ENCODE results near the gene LOXL1.
A peak's percentile ranks its signal among the peaks of the same experiment; 100 is the strongest.
"Not testable (repeated sequence)": the region's sequence is repeated elsewhere in the genome, so short reads cannot be mapped to it uniquely, and the experiment has no call there.

LOXL1 gene

DNA sequence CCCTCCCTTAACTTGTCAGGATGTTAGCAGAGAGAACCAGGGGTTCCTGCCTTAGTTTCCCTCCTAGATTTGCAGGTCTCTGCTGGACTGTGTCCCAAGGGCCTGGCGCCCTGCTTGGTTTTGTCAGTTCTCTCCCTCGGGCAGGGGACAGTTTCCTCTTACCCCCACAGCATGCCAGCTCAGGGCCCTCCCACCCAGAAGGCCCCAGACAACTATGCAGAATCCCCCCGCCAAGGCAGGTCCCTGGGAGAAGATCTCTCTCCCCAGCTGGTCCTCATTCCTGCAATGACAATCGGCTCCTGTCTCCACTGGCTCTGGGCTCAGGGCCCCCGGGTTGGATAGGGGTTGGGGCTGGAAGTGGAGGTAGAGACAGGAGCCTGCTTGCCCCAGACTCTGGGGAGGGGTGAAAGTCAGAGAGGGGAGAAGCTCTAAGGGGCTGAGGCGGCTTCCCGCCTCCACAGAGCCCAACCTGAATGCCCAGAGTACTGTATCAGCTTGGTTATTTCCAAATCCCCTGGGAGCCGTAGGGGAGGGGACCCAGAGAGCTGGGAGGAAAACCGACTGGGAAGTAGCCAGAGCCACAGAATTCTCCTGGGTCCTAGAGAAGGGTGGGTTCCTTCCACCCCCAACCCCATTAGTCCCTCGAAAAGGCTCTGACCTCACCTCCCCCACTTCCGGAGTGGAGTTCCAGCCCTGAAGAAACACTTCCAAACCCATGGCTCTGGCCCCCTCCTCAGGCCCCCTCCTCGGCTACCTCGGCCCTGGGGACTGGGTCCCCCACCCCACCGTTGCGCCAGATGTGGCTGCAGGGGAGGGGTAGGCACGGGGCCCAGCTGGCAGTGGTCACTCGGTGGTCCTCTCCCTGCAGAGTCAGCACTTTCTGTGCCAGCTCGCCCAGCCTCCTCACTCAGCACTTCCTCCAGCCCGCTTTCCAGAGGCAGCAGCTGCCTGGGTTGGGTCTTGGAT is 3.8 kb upstream of the LOXL1 start:
- no peak for DNase-seq

DNA sequence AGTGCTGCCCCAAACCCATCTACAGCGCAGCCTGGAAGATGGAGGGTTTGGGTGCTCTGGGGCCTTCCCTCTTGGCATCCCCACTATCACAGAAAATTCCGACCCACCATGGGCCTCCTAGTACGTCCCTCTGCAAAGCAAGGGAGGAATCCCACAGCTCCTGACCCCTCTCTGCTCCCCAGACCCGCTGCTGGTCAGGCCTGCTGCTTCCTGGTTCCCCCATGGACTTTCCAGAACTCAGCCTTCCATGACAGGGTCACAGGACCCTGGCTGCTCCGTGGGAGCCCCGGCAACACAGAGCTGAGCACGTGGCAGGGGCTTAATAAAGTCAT is 3.1 kb upstream of the LOXL1 start:
- no peak for DNase-seq

DNA sequence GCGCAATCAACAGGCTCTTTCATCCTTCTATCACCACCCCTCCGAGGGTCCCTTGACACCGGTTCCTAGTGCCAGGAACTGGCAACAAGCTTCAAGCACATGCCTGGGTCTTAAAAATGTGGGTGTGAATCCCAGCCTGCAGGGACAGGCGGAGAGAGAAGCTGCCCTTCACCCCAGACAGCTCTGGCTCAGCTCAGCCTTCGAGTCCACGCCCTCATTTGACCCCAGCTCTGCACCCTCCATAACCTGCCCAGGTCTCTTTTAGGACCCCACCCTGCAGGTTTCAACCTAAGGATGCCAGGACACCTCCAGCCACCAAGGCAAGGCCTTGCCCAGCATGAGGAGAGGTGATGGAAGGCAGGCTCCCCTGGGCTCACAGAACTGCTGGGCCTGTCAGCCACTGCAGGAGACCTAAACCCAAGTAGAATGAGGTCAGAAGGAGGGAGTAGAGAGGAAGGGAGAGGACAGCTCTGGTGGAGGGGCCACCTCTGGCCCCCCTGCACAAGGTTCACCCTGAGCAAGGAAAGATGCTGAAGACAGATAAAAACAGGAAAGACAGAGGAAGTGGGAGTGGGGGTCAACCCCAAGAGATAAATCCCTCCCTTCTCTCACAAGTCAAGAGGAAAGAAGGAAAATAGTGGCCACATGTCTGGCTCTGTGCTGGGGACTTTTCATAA is 2.6 kb upstream of the LOXL1 start:
- DNase-seq = no peak

DNA sequence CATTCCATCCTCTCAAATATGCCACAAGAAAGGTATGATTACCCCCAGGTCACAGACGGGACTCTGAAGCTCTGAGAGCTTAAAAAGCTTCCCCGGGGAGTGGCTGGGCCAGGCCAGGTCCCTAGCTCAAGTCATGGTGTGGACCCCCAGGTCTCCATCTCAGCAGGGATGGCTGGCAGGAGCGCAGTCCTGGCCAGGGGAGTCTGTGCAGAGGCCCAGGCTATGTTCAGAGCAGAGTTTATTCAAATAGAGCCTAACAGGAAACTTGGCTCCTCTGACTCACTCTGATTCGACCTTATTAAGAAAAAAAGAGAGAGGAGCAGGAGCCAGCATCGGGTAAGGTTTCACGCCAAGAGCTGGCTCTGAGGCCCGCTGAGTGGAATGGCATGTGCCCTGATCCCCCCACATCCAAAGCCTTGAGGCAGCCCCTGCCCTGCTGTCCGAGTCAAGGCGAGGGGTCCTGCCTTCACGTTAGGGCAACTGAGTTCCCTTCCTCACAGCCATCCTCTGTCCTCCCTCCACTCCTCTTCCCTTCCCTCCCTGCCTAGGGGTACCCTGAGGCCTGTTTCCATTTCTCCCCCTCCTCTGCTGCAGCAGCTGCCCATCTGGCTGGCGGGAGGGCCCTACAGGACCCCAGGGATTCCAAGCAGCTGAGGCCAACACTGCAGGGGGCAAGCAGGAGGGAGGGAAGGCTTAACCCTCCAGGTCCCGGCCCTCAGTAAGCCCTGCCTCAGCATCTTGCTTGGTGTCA is 1.9 kb upstream of the LOXL1 start:
- no peak for DNase-seq

DNA sequence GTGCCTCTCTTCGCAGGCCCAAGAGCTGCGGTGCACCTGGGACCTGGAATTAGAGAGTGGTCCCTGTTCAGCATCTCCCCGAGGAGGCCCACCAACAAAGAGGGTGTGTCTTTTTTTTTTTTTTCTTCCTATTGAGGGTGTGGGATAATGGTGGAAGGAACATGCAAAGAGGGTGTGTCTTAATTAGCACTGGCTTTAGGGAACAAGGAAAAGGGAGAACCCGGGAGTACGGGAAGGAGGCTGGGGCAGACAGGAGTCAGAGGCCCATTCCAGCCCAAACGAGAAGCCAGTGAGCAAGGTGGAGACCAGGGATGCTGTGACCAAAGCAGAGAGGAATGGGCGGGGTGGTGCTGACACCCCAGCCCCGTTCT is 429 bp upstream of the LOXL1 start:
- DNase-seq = no peak

DNA sequence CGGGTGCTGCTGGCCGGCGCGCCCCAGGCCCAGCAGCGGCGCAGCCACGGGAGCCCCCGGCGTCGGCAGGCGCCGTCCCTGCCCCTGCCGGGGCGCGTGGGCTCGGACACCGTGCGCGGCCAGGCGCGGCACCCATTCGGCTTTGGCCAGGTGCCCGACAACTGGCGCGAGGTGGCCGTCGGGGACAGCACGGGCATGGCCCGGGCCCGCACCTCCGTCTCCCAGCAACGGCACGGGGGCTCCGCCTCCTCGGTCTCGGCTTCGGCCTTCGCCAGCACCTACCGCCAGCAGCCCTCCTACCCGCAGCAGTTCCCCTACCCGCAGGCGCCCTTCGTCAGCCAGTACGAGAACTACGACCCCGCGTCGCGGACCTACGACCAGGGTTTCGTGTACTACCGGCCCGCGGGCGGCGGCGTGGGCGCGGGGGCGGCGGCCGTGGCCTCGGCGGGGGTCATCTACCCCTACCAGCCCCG is 777 bp downstream of the LOXL1 start:
- DNase-seq = no peak

DNA sequence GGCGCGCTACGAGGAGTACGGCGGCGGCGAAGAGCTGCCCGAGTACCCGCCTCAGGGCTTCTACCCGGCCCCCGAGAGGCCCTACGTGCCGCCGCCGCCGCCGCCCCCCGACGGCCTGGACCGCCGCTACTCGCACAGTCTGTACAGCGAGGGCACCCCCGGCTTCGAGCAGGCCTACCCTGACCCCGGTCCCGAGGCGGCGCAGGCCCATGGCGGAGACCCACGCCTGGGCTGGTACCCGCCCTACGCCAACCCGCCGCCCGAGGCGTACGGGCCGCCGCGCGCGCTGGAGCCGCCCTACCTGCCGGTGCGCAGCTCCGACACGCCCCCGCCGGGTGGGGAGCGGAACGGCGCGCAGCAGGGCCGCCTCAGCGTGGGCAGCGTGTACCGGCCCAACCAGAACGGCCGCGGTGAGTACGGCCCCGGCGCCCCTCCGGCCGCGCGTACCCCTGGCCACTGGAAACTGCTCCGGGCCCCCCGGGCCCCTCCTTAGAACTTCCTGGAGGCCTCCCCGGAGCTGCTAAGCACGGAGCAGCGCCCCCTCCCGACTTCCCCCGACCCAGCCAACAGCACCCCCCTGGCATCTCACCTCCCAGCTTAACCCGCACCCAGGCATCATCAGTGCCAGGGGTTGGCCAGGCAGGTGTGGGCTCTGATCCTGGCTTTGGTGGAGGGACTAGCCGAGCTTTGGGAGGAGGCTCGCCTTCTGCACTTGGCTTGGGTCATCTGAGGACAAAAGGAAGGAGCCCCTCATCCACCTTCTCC is 1.4 kb downstream of the LOXL1 start:
- no peak for DNase-seq

DNA sequence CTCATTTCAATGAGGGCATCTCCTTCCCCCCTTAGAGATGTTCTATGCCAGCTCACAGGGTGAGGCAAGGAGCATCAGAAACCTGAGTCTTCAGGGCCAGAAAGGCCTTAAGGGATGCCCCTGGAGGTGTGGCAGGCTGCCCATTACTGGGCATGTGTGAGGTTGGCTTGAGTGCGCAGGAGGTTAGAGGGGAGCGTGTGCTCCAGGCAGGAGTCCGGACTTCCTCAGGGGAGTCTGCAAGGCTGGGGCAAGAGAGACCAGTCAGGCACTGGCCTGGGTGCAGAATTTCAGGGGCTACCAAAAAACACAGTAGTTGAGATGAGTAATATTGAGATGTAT is 1.9 kb downstream of the LOXL1 start:
- DNase-seq = no peak

DNA sequence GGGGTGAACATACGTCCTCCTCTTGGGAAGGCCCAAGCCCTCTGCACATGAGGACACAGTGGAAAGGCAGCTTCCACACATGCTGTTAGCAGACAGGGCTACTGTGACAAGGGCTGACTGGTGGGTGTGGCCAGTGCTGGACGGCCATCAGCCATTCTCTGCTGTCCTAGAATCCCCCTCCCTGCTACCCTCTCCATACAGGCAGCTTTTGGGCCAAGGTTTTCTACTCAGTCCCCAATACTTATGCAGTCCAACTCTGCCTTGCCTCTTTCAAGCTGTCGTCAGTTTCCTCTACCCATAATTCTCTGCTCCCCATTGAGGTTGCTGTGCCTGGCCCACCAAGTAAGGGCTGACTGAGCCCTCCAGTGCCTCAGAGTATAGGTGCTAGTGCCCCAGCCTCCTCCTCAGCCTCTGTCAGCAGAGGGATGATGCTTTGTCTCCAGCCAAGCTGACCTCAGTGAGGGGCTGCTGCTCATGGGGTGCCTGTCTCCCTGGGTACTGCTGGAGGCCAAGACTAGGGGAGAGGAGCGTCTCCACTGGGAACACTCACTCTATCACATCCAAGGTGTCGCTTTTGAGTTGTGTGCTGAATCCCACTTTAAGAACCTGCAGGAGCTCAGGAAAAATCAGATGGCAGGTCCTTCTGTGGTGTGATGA is 2.8 kb downstream of the LOXL1 start:
- no peak for DNase-seq

DNA sequence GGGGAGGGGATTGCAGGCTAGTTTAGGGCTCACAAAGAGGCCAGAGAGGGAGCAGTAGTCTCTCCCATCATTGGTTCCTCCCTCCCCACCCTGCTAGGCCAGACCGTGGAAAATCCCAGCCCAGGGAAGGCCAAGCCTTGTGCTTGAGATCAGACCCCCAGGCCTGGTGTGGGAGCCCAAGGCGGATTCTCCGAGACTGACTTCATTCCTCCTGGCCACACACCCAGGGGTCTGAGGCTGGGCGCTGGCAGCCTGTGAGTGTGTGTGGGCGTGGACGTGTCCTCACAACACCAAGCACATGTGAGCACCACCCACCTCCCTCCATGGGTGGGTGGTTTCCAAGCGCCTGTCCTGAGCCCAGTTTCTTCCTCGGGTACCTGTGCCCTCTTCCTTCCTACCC is 4.1 kb downstream of the LOXL1 start:
- no peak for DNase-seq

DNA sequence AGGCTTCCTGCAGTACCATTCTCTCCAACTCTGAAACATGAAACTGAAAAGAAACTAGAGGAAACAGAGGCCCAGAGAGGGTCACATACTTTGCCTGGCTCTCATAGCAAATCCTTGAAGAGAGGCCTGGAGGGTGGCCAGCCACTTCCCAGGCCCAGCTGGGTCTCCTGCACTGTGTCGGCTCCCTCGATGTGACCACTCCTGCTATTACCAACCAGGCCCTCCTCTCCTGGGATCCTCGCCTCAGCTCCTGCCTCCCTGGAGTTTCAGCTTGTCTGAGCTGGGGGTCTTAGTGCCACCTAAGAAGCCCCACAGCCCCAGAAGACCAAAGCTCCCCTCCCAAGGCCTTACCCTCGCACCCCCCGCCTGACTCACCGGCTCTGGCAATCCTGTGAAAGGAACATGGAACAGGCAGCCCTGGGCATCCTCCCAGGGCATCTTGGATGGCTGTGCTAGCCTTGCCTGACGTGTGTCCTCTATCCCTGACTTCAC is 4.6 kb downstream of the LOXL1 start:
- DNase-seq = no peak

DNA sequence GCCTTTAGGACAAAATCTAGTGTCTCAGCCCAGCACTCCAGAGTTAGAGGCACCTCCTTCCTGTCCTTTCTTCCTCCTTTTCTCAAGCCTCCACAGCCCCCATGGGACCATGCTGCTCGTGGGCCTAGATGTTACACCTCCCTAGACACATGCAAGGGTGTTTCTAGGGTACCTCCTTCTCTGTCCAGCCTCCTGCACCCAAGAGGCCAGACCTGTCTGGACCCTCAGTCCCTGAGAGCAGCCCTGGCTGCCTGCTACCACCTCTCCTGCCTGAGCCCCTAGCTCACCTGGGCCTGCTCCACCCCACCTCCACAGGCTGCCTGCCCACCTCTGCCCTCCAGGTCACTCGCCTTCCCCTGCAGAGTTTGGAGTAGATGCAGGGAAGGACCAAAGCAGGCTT is 5.2 kb downstream of the LOXL1 start:
- DNase-seq = no peak

DNA sequence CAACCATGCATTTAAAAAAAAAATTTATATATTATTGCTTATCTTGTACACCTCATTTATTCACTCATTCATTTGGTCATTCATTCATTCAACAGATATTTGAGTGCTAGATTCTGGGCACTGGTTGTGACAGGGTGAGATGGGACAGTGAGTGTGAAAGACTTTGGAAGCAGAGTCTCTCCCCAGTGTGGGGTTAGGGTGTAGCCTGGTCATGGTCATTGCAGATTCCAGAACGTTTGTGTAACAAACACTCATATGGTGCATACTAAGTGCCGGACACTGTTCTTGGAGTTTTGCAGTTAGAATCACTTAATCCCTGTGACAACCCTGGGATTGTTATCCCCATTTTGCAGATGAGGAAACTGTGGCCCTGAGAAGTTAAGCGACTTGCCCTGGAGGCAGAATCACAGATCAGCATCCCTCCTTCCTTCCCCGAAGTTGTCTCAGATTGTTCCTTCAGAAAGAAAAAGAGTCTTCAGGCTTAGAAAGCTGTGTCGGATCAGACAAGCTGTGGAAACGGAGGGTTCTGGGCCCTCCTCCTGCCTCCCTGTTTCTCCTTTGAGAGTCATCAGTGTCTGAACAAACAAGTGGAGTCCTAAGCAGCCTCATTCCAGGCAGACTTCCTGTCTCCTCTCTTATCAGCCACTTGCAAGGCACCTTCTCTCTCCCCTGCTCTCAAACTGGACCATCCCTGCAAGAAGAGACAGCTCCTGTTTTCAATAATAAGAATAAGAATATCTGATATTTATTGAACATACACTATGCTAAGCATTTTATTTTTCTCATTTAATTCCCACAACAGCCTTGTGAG is 6.3 kb downstream of the LOXL1 start:
- no peak for DNase-seq

DNA sequence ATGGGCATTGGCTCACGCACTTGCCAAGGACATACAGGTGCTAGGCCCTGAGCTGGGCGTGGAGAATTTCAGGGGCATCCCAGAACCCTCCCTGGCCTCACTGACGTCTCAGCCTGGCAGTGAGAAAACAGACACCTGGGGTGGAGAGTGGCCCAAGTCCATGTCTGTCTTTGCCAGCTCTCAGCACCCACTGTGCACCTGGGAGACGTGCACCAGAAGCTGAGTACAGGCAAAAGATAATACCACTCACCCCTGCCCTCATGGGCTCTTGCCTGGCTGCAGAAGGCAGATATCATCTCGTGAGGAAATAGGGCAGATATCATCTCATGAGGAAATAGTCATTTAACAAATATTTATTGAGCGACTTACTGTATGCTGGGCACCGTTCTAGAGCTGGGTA is 8.0 kb downstream of the LOXL1 start:
- DNase-seq = no peak

DNA sequence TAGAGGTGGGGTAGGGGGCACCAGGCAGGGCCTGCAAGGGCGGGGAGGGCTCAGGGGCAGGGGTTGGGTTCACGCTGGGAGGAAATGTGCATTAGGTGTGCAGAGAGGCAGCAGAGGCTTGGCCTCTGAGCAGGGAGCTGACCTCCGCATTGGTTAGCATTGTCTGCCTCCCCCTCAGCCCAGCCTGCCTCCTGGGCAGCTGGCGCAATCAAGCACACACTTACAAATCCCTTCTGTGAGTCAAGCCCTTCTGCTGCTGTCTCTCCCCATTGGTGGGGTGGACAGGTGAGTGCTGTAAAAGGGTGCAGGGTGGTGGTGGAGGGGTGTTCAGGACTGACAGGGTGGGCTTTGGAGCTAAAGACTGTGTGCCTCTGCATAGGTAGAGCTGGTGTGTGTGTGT is 9.3 kb downstream of the LOXL1 start:
- DNase-seq = no peak

DNA sequence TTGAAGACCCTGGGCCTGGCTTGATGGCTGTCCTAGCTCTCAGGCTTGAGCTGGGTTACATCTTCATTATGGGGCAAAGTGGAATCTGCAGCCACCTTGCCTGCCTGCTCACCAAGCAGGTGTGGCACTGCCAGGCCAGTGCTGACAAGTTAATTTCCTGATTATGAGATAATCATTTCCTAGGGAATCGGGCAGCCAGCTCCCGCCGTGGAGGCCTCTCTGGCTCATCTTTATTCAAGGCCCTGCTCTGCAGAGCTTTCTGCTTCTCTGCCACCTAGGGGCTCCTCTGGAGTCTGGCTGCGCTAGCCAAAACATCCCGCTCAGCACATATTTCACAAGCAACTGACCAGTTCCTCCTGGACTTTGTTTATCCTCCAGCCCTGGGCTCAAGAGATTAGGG is 9.9 kb downstream of the LOXL1 start:
- peak; percentile 9 for DNase-seq

DNA sequence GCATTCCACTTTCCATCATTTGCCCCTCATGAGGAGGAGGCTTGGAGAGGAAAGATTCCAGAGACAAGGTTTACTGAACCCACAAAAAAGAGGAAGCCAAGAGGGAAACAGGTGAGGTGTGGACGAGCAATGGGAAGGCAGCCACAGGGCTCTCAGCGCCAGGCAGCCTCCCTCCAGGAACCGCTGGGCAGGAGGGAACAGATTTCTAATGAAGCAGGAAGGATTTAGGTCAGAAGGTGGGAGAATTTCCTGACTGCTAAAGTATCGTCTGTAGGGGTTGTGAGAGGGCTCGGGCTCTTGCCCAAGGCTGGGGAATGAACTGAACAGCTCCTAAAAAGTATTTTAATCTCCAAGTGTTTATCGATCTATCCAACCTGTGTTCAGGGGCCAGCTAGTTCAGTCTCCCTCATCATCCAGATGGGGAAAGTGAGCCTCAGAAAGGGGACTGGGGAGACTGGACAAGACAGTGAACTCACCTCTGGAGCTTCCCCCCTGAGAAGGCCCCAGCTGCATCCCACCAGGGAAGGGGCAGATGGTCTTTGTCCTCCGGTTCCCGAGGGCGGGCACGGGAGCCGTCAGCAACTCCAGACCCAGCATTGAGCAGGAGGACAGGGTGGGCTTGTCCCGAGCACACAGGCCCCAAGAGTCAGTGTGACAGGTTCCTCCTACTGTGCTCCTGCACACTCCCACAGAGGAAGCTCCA is 10.5 kb downstream of the LOXL1 start:
- no peak for DNase-seq

DNA sequence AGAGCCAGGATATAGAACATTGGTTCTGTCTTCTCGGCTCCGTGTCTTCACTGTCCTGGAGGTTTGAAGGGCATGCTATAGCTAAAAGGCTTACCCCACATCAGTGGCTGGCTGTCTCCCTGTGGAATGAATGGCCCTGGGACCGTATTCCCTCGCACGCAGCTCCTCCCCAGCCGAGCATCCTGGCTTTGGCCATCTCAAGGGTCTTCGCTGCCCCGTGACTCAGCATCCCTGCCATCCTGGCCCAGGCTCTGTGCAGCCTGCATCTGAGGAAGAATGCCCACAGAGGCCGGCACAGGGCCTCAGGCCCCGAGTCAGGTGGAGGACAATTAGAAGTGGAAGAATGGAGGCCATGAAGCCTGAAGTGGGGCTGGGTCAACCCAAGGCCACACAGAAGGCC is 11.0 kb downstream of the LOXL1 start:
- no peak for DNase-seq

DNA sequence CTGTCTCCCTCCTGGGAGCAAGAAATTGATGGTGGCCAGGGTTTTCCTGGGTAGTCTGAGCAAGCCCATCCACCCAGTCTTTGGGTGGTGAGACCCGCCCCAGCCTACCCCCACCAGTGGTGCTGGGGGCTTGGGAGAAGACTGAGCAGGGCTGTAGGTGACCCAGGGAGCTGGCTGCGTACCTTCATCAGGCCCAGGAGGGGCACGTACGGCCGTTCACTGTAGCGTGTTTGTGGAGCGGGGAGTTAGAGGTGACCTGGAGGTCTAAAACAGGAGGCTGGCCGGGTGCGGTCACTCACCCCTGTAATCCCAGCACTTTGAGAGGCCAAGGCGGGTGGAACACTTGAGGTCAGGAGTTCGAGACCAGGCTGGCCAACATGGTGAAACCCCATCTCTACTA is 11.5 kb downstream of the LOXL1 start:
- no peak for DNase-seq

DNA sequence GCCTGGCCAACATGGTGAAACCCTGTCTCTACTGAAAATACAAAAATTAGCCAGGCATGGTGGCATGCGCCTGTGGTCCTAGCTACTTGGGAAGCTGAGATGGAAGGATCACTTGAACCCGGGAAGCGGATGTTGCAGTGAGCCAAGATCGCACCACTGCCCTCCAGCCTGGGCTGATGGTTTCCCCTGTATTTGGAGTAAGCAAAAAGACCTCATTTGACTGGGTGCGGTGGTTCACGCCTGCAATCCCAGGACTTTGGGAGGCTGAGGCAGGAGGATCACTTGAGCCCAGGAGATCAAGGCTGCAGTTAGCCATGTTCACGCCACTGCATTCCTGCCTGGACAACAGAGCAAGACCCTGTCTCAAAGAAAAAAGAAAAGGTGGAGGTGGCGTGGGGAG is 12.3 kb downstream of the LOXL1 start:
- DNase-seq = not testable (repeated sequence)

DNA sequence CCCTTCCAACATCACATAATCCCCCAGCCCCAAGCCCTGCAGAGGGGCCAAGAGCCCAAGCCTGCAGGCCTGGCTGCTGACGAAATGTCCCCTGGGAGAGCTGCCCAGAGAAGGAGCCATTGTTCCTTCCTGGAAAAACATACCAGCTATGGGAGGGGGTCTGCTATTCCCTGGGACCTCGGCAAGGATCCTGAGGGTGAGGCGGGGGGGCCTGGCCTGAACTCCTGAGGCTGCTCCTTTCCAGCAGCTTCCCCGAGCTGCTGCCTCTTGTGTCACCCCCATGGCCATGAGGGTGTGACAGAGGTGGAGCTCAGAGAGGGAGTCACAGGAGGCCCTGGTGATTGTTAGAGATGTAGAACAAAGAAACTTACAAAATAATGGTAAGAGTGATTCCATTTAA is 12.9 kb downstream of the LOXL1 start:
- DNase-seq = no peak
